ENCODE results near the gene RHOBTB1. TPM values are rescaled to one million over a fixed set of nuclear protein-coding genes. Genes with fewer than 3 reads are reported as not detected.
A peak's percentile ranks its signal among the peaks of the same experiment; 100 is the strongest.
"Not testable (repeated sequence)": the region's sequence is repeated elsewhere in the genome, so short reads cannot be mapped to it uniquely, and the experiment has no call there.

RHOBTB1 gene
- polyA plus RNA-seq, 3 donors from 2014 or later, result 0.04 to 0.64 TPM; not detected in 1

- no peaks in the 10 kb centered on the region for H3K4me1 Mint-ChIP-seq
- peaks cover 0 to 6% (median 2%) of the 10 kb centered on the region in 3 donors for H3K27me3 Mint-ChIP-seq (ENCODE audit: low read depth in 3 of 3)
- DNase-seq, result no peak
- H3K9me3 Mint-ChIP-seq, result peaks cover 0 to 2% (median 0%) of the 10 kb centered on the region in 6 donors
- H3K36me3 Mint-ChIP-seq, result no peaks in the 10 kb centered on the region
- H3K27ac Mint-ChIP-seq, result no peak overlapping the region
- H3K4me3 Mint-ChIP-seq, result no peak overlapping the region
Observed at GRCh38 chr10:60974463-60975149, 30.6 kb upstream of the RHOBTB1 start.

DNA sequence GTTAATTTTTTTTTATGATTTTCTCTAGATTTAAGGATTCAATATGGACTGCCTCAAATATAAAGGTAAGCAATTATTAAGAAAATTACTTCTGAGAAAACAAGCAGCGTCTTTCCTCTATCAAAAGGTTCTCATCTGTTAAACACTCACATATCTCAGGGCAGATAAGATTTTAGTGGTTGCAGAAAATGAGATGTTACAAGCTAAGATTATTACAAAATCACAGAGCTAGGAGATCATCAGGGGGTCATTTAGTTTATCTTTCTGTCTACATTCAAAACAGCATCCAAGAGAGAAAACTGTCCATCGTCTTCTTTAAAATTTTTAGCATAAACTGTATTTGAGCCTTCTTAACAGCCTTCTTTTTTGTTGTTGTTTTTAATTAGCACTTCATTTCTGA lies 29.1 kb upstream of the RHOBTB1 start:
- no peaks in the 10 kb centered on the region for H3K4me1 Mint-ChIP-seq
- H3K27ac Mint-ChIP-seq, result no peak overlapping the region
- H3K4me3 Mint-ChIP-seq, result no peak overlapping the region
- H3K27me3 Mint-ChIP-seq (ENCODE audit: low read depth in 3 of 3), result peaks cover 0 to 6% (median 4%) of the 10 kb centered on the region in 3 donors
- no peaks in the 10 kb centered on the region for H3K36me3 Mint-ChIP-seq
- no peak for DNase-seq
- no peaks in the 10 kb centered on the region for H3K9me3 Mint-ChIP-seq

DNA sequence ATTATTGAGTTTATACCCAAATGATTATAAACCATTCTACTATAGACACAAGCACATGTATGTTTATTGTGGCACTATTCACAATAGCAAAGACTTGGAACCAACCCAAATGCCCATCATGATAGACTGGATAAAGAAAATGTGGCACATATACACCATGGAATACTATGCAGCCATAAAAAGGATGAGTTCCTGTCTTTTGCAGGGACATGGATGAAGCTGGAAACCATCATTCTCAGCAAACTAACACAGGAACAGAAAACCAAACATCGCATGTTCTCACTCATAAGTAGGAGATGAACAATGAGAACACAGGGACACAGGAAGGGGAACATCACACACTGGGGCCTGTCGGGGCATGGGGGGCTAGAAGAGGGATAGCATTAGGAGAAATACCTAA lies 28.2 kb upstream of the RHOBTB1 start:
- not testable (repeated sequence) for H3K27me3 Mint-ChIP-seq (ENCODE audit: low read depth in 3 of 3); H3K9me3 Mint-ChIP-seq; H3K4me3 Mint-ChIP-seq; H3K27ac Mint-ChIP-seq; H3K4me1 Mint-ChIP-seq; DNase-seq; H3K36me3 Mint-ChIP-seq

- H3K36me3 Mint-ChIP-seq, result no peaks in the 10 kb centered on the region
- H3K4me3 Mint-ChIP-seq, result no peak overlapping the region
- no peaks in the 10 kb centered on the region for H3K9me3 Mint-ChIP-seq
- DNase-seq, result no peak
- H3K4me1 Mint-ChIP-seq, result no peaks in the 10 kb centered on the region
- no peak overlapping the region for H3K27ac Mint-ChIP-seq
- H3K27me3 Mint-ChIP-seq (ENCODE audit: low read depth in 3 of 3), result peaks cover 0 to 7% (median 2%) of the 10 kb centered on the region in 3 donors
Observed at GRCh38 chr10:60970526-60970925, 26.5 kb upstream of the RHOBTB1 start.

- DNase-seq, result no peak
- Mint-ChIP-seq H3K36me3 (no peaks in the 10 kb centered on the region), H3K27ac (no peak overlapping the region), H3K4me1 (no peaks in the 10 kb centered on the region), H3K27me3 (ENCODE audit: low read depth in 3 of 3) (peaks cover 0 to 7% (median 2%) of the 10 kb centered on the region in 3 donors), H3K9me3 (no peaks in the 10 kb centered on the region), H3K4me3 (no peak overlapping the region)
Observed at GRCh38 chr10:60968504-60968903, 24.5 kb upstream of the RHOBTB1 start.

- peaks cover 0 to 7% (median 2%) of the 10 kb centered on the region in 3 donors for H3K27me3 Mint-ChIP-seq (ENCODE audit: low read depth in 3 of 3)
- no peak overlapping the region for H3K27ac Mint-ChIP-seq
- DNase-seq, result no peak
Observed at GRCh38 chr10:60967854-60968484, 24.0 kb upstream of the RHOBTB1 start.

GRCh38 chr10:60967260-60967659 lies 23.3 kb upstream of the RHOBTB1 start:
- no peak for DNase-seq
- Mint-ChIP-seq H3K4me1 (no peaks in the 10 kb centered on the region), H3K9me3 (no peaks in the 10 kb centered on the region), H3K27me3 (ENCODE audit: low read depth in 3 of 3) (peaks cover 0 to 7% (median 2%) of the 10 kb centered on the region in 3 donors), H3K27ac (no peak overlapping the region), H3K4me3 (no peak overlapping the region), H3K36me3 (no peaks in the 10 kb centered on the region)

More at GRCh38 chr10:60967854-60968484, 24.0 kb upstream of the RHOBTB1 start:
- no peak overlapping the region for H3K4me3 Mint-ChIP-seq
- no peaks in the 10 kb centered on the region for H3K36me3 Mint-ChIP-seq
- no peaks in the 10 kb centered on the region for H3K9me3 Mint-ChIP-seq
- H3K4me1 Mint-ChIP-seq, result no peaks in the 10 kb centered on the region

- no peak overlapping the region for H3K4me3 Mint-ChIP-seq
Observed at GRCh38 chr10:60965696-60966095, 21.7 kb upstream of the RHOBTB1 start.

DNA sequence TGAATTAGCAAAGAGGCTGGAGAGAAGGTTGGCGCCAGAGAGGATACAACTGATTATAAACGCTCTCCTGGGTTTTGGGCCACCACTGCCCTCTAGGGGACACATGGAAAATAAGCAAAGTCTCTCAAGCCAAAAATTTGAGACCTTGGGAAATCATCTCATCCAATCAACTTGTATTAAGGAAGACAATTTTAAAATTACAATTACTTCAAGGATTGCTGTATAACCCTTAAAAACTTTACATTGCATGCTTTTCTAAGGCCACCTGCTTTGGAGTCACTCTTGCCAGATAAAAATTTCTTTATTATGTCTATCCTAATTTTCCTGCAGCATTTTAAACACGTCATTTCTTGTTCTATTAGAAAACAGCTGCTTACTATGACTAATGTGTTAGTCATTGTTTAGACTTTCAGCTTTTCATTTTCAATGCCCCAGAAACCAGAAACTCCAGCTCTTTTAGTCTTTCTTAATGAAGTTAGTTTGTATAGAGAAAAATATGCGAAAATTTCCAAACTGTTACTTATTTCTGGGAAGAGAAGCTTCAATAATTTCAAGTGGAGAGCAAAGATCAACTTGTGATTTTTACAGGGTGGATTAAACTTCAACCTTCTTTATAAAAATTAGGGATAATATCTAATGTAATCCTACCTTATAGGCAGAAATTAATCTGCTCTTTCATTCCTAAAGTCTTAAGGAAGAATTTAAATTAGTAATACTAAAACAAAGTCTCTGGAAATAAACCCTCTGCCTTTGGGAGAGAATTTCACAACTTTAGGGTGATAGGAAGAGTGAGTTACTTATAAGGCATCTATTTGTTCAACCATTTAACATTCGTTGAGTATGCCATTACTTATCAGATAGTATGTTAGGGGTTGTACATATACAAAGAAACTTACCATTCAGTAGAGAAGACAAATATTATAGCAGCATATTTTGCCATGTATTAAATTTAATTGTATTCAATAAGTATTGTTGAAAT lies 20.6 kb upstream of the RHOBTB1 start:
- Mint-ChIP-seq H3K36me3 (no peaks in the 10 kb centered on the region), H3K4me1 (no peaks in the 10 kb centered on the region), H3K27me3 (ENCODE audit: low read depth in 3 of 3) (peaks cover 0 to 5% (median 2%) of the 10 kb centered on the region in 3 donors), H3K27ac (no peak overlapping the region), H3K4me3 (no peak overlapping the region), H3K9me3 (no peaks in the 10 kb centered on the region)
- DNase-seq, result peak; percentile 21 to 31 (median 22)

More at GRCh38 chr10:60965696-60966095, 21.7 kb upstream of the RHOBTB1 start:
- Mint-ChIP-seq H3K36me3 (no peaks in the 10 kb centered on the region), H3K9me3 (no peaks in the 10 kb centered on the region), H3K4me1 (no peaks in the 10 kb centered on the region), H3K27me3 (ENCODE audit: low read depth in 3 of 3) (peaks cover 0 to 5% (median 2%) of the 10 kb centered on the region in 3 donors), H3K27ac (no peak overlapping the region)
- no peak for DNase-seq

- Mint-ChIP-seq H3K4me1 (no peaks in the 10 kb centered on the region), H3K27ac (no peak overlapping the region), H3K9me3 (no peaks in the 10 kb centered on the region), H3K27me3 (ENCODE audit: low read depth in 3 of 3) (peaks cover 0 to 5% (median 0%) of the 10 kb centered on the region in 3 donors), H3K4me3 (no peak overlapping the region), H3K36me3 (no peaks in the 10 kb centered on the region)
- no peak for DNase-seq
Observed at GRCh38 chr10:60963441-60964256, 19.7 kb upstream of the RHOBTB1 start.

DNA sequence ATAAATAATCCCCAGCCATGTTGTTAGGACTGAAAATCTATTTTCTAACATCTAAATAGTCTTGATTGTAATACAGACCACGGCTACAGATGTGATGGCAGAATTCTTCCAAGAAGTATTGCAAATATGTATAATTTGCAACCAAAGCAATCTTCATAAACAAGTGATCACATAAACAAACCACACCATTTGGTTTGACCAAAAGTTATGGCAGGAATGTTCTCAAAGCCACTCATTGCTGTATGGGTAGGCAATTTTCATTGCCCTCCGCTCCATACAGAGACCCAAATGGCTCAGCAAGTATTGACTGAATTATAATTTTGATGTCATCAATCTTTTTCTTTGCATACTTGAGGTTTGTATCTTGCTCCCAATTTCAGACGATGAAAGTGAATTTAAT lies 19.0 kb upstream of the RHOBTB1 start:
- no peak for DNase-seq
- no peaks in the 10 kb centered on the region for H3K36me3 Mint-ChIP-seq
- H3K4me3 Mint-ChIP-seq, result no peak overlapping the region
- no peak overlapping the region for H3K27ac Mint-ChIP-seq
- H3K4me1 Mint-ChIP-seq, result no peaks in the 10 kb centered on the region
- H3K27me3 Mint-ChIP-seq (ENCODE audit: low read depth in 3 of 3), result peaks cover 0 to 5% (median 0%) of the 10 kb centered on the region in 3 donors
- H3K9me3 Mint-ChIP-seq, result no peaks in the 10 kb centered on the region

DNA sequence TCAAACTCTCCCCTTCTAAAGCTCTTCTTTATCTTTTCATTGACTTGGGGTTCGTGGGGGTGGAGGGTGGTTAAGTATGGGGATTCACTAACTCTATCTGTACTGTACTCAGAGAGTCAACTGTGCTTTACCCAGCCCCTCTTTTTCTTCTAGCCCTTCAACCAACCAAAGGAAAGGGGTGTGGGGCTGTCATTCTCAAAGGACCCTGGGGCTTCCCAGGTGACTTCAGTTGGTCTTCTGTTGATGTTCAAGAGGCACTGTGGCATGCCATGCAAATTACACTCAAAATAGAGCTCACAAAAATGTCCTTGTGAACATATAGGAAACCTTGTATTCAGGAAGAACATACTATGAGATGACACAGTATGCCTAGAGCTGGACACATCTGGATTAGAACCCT lies 16.9 kb upstream of the RHOBTB1 start:
- no peak overlapping the region for H3K27ac Mint-ChIP-seq
- no peak for DNase-seq

GRCh38 chr10:60960031-60960430 lies 16.0 kb upstream of the RHOBTB1 start:
- no peak overlapping the region for H3K4me3 Mint-ChIP-seq
- H3K36me3 Mint-ChIP-seq, result no peaks in the 10 kb centered on the region
- H3K4me1 Mint-ChIP-seq, result no peaks in the 10 kb centered on the region
- peaks cover 0 to 2% (median 0%) of the 10 kb centered on the region in 6 donors for H3K9me3 Mint-ChIP-seq
- no peak for DNase-seq
- H3K27ac Mint-ChIP-seq, result no peak overlapping the region
- peaks cover 0 to 3% (median 0%) of the 10 kb centered on the region in 3 donors for H3K27me3 Mint-ChIP-seq (ENCODE audit: low read depth in 3 of 3)

More for the DNA sequence above, 16.9 kb upstream of the RHOBTB1 start:
- Mint-ChIP-seq H3K36me3 (no peaks in the 10 kb centered on the region), H3K9me3 (peaks cover 0 to 2% (median 0%) of the 10 kb centered on the region in 6 donors), H3K4me1 (no peaks in the 10 kb centered on the region), H3K4me3 (no peak overlapping the region), H3K27me3 (ENCODE audit: low read depth in 3 of 3) (peaks cover 0 to 3% (median 0%) of the 10 kb centered on the region in 3 donors)
